DND-41 (cell line): ENCODE measurements around the gene GATM.

ENCODE experiments used
- ATAC-seq: fragments of 200-7000 bp; cut with Tn5 transposase; 3 replicates; pipeline ENCODE4 v1.9.1; 2021; ENCODE audit warnings: low read depth; ENCODE audit not compliant: insufficient read depth
- DNase-seq: peaks from one replicate; pipeline ENCODE4 v3.0.0-alpha.2; 2020
- H2AFZ ChIP-seq: 2 replicates; pipeline ENCODE4 v1.6.0; 2012; ENCODE audit warnings: low read depth, low read length
- H3K27ac ChIP-seq: 2 replicates; pipeline ENCODE4 v1.5.1; 2012; ENCODE audit warnings: low read length, inconsistent platforms
- H3K27me3 ChIP-seq: fragments of 200-600 bp; sonication (generic); 2 replicates; pipeline ENCODE4 v1.6.0; 2012; ENCODE audit warnings: low read length, mild to moderate bottlenecking, inconsistent platforms; ENCODE audit not compliant: insufficient read depth, poor library complexity
- H3K36me3 ChIP-seq: 2 replicates; pipeline ENCODE4 v1.5.1; 2012; ENCODE audit warnings: low read length, inconsistent platforms; ENCODE audit not compliant: insufficient read depth
- H3K4me1 ChIP-seq: 2 replicates; pipeline ENCODE4 v1.5.1; 2012; ENCODE audit warnings: mild to moderate bottlenecking, low read length; ENCODE audit not compliant: insufficient read depth
- H3K4me2 ChIP-seq: 2 replicates; pipeline ENCODE4 v1.6.0; 2012; ENCODE audit warnings: mild to moderate bottlenecking, moderate library complexity, low read length, inconsistent platforms; ENCODE audit not compliant: insufficient read depth
- H3K4me3 ChIP-seq, 2 experiments: fragments of 200-600 bp in 1 of 2; shearing (Covaris generic) in 1 of 2; 2 replicates each; pipeline ENCODE4 v1.5.1; 2012 to 2016; ENCODE audit warnings: inconsistent platforms in 2 of 2, low read length in 2 of 2, mild to moderate bottlenecking in 2 of 2, low read depth in 1 of 2, moderate library complexity in 1 of 2
- H3K79me2 ChIP-seq: 2 replicates; pipeline ENCODE4 v1.6.0; 2012; ENCODE audit warnings: low read length, inconsistent platforms; ENCODE audit not compliant: insufficient read depth
- H3K9ac ChIP-seq: 2 replicates; pipeline ENCODE4 v1.6.0; 2012; ENCODE audit warnings: low read depth, mild to moderate bottlenecking, inconsistent platforms, low read length, moderate library complexity
- H3K9me3 ChIP-seq: 2 replicates; pipeline ENCODE4 v1.5.1; 2012; ENCODE audit warnings: low read length, moderate library complexity, mild to moderate bottlenecking, inconsistent platforms; ENCODE audit not compliant: insufficient read depth, severe bottlenecking
- H4K20me1 ChIP-seq: 2 replicates; pipeline ENCODE4 v1.6.0; 2012; ENCODE audit warnings: low read length; ENCODE audit not compliant: insufficient read depth
- CTCF ChIP-seq: IDR thresholded peaks from 2 replicates; pipeline ENCODE4 v1.5.1; 2012; ENCODE audit warnings: borderline replicate concordance, low read length, moderate library complexity, mild to moderate bottlenecking; ENCODE audit not compliant: poor library complexity, severe bottlenecking; ENCODE audit errors: extremely low read depth
- EZH2 ChIP-seq: IDR thresholded peaks from 3 replicates; pipeline ENCODE4 v1.6.1; 2012; ENCODE audit warnings: borderline replicate concordance, low read depth, mild to moderate bottlenecking, moderate library complexity, low read length, inconsistent platforms; ENCODE audit not compliant: severe bottlenecking

GATM gene

GRCh38 chr15:45361878-45362277 is 16.5 kb downstream of the GATM start:
- Histone ChIP-seq H3K27me3 (no peaks in the 10 kb centered on the region), H3K4me2 (no peak overlapping the region), H3K27ac (no peak overlapping the region), H4K20me1 (no peaks in the 10 kb centered on the region), H3K9me3 (no peaks in the 10 kb centered on the region), H3K4me3 (no peak overlapping the region), H3K9ac (no peak overlapping the region), H2AFZ (no peak overlapping the region), H3K36me3 (no peaks in the 10 kb centered on the region), H3K4me1 (no peaks in the 10 kb centered on the region), H3K79me2 (no peaks in the 10 kb centered on the region)
- TF ChIP-seq CTCF = no peak
- no peak for TF ChIP-seq EZH2
- DNase-seq (no peak), ATAC-seq (no peak)

DNA sequence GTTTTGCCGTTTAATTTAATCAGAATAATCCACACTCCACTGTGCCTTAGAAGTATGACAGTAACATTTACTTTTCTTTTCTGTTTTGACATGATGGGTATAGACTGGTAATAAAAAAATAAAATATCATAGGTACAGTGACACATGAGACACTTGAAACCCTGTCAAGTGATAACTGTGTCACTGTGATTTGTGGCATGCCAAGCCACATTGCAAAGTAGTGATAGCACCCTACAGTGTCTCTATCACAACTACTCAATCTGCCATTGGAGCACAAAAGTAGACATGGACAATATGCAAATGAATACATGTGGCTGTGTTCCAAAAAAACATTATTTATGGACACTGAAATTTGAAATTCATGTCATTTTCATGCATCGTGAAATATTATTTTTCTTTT is 22.5 kb downstream of the GATM start:
- no peak for DNase-seq
- H3K9ac ChIP-seq = no peak overlapping the region
- no peaks in the 10 kb centered on the region for H3K9me3 ChIP-seq
- H3K4me3 ChIP-seq = no peak overlapping the region
- H3K4me2 ChIP-seq = no peak overlapping the region
- no peaks in the 10 kb centered on the region for H3K36me3 ChIP-seq
- no peak for ATAC-seq
- no peaks in the 10 kb centered on the region for H4K20me1 ChIP-seq
- no peaks in the 10 kb centered on the region for H3K27me3 ChIP-seq
- H2AFZ ChIP-seq = no peak overlapping the region
- H3K27ac ChIP-seq = no peak overlapping the region
- TF ChIP-seq CTCF (no peak), EZH2 (no peak)
- no peaks in the 10 kb centered on the region for H3K4me1 ChIP-seq
- H3K79me2 ChIP-seq = no peaks in the 10 kb centered on the region

DNA sequence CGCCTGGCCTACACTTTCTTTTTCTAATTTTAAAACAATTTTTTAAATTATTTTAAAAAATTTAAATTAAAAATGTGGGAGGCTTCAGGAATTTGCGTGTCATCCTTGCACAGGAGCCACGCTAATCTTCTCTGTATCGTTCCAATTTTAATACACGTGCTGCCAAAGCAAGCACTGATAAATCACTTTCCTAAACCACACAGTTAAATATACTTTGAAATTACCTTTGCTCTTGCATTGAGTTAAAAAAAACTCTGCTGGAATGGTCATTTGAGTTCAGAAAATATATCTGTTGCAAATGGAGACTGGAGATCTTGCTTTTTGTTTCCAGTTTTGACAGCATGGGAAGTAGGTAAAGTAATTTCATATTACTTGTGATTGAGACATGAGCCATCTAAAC is 23.6 kb downstream of the GATM start:
- Histone ChIP-seq H3K79me2 (no peaks in the 10 kb centered on the region), H4K20me1 (no peaks in the 10 kb centered on the region), H3K27me3 (no peaks in the 10 kb centered on the region), H3K4me2 (no peak overlapping the region), H3K4me3 (no peak overlapping the region), H3K9me3 (no peaks in the 10 kb centered on the region), H2AFZ (no peak overlapping the region), H3K4me1 (no peaks in the 10 kb centered on the region), H3K27ac (no peak overlapping the region), H3K36me3 (no peaks in the 10 kb centered on the region), H3K9ac (no peak overlapping the region)
- TF ChIP-seq EZH2 (no peak), CTCF (no peak)
- DNase-seq (no peak), ATAC-seq (no peak)

DNA sequence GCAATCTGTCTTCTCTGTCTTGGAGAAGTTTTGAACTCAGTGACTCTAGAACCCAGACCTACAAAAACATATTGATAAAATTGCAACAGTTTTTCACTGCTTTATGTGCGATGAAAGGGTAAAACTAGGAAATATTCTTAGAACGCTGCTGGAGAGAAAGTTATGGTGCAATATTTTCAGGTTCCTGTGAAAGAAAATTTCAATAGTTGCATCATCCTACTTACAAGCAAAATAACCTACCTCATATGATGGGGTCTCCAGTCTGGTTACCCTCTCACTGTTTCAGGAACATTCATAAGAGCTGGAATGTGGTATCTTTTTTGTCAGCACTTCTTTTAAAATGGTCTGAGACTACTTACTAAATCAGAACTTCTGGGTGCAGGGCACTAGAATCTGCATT is 27.1 kb downstream of the GATM start:
- Histone ChIP-seq H3K36me3 (no peaks in the 10 kb centered on the region), H3K79me2 (no peaks in the 10 kb centered on the region), H4K20me1 (no peaks in the 10 kb centered on the region), H3K9me3 (no peaks in the 10 kb centered on the region), H3K27me3 (peaks cover 4% of the 10 kb centered on the region), H2AFZ (no peak overlapping the region), H3K27ac (no peak overlapping the region), H3K4me3 (no peak overlapping the region), H3K9ac (no peak overlapping the region), H3K4me1 (no peaks in the 10 kb centered on the region), H3K4me2 (no peak overlapping the region)
- DNase-seq (no peak), ATAC-seq (no peak)
- TF ChIP-seq CTCF (no peak), EZH2 (no peak)
